GM21423 (cell line): ENCODE results near the gene HIF3A.
"Not testable (repeated sequence)": the region's sequence is repeated elsewhere in the genome, so short reads cannot be mapped to it uniquely, and the experiment has no call there.

Source experiments
- ATAC-seq: cut with Tn5 transposase; IDR thresholded peaks from one replicate; pipeline ENCODE4 v1.9.1; 2021; ENCODE audit warnings: mild to moderate bottlenecking, moderate library complexity; ENCODE audit not compliant: unreplicated experiment

HIF3A gene

GRCh38 chr19:46296722-46297461 lies at the start of gene HIF3A:
TSS of gene HIF3A (plus strand) at chr19:46297042. CDS start at chr19:46297077, 35 bp downstream.
- no peak for ATAC-seq

GRCh38 chr19:46250076-46250735 lies 46.6 kb upstream of the HIF3A start:
- no peak for ATAC-seq

- ATAC-seq = no peak
Measured at GRCh38 chr19:46251416-46251815, 45.4 kb upstream of the HIF3A start.

- ATAC-seq = no peak
Measured at GRCh38 chr19:46254776-46255175, 42.1 kb upstream of the HIF3A start.

GRCh38 chr19:46256855-46257254 lies 40.0 kb upstream of the HIF3A start:
- ATAC-seq = no peak

GRCh38 chr19:46261501-46261900 lies 35.3 kb upstream of the HIF3A start:
- ATAC-seq = not testable (repeated sequence)

GRCh38 chr19:46262684-46263296 lies 34.1 kb upstream of the HIF3A start:
- ATAC-seq = peak; percentile 83

GRCh38 chr19:46264801-46265200 lies 32.0 kb upstream of the HIF3A start:
- not testable (repeated sequence) for ATAC-seq

GRCh38 chr19:46265217-46265828 lies 31.5 kb upstream of the HIF3A start:
- ATAC-seq = no peak

GRCh38 chr19:46269101-46269500 lies 27.7 kb upstream of the HIF3A start:
- ATAC-seq = no peak

GRCh38 chr19:46270521-46271256 lies 26.2 kb upstream of the HIF3A start:
- no peak for ATAC-seq

- ATAC-seq = no peak
Measured at GRCh38 chr19:46271481-46272197, 25.2 kb upstream of the HIF3A start.

GRCh38 chr19:46273931-46274330 lies 22.9 kb upstream of the HIF3A start:
- ATAC-seq = not testable (repeated sequence)

GRCh38 chr19:46279177-46279576 lies 17.7 kb upstream of the HIF3A start:
- ATAC-seq = no peak

GRCh38 chr19:46283771-46284170 lies 13.1 kb upstream of the HIF3A start:
- no peak for ATAC-seq

- ATAC-seq = no peak
Measured at GRCh38 chr19:46284635-46285034, 12.2 kb upstream of the HIF3A start.

- ATAC-seq = no peak
Measured at GRCh38 chr19:46287585-46287984, 9.3 kb upstream of the HIF3A start.

- no peak for ATAC-seq
Measured at GRCh38 chr19:46288896-46289588, 7.8 kb upstream of the HIF3A start.

- no peak for ATAC-seq
Measured at GRCh38 chr19:46289724-46290619, 6.9 kb upstream of the HIF3A start.
